ENCODE measurements around the gene SLC15A5. TPM values are rescaled to one million over a fixed set of nuclear protein-coding genes. Genes with fewer than 3 reads are reported as not detected.
A peak's percentile ranks its signal among the peaks of the same experiment; 100 is the strongest.

Gene SLC15A5
- total RNA-seq, 1 donor from 2014 or later, result not detected

- Mint-ChIP-seq H3K27me3 (ENCODE audit: insufficient read depth, low read depth) (peaks cover 2% of the 10 kb centered on the region), H3K9me3 (peaks cover 7% of the 10 kb centered on the region)
- H3K4me1 ChIP-seq, result peaks cover 9% of the 10 kb centered on the region
Measured at GRCh38 chr12:16282978-16283377, 5.5 kb upstream of the SLC15A5 start.

GRCh38 chr12:16282081-16282480 is 4.6 kb upstream of the SLC15A5 start:
- H2AFZ ChIP-seq (replicated peaks), result no peak overlapping the region
- no peak for DNase-seq (ENCODE audit: low spot score)
- H3K4me3 ChIP-seq, result no peak overlapping the region
- H3K36me3 ChIP-seq, result no peaks in the 10 kb centered on the region
- no peaks in the 10 kb centered on the region for H3F3A ChIP-seq (ENCODE audit: low read depth)
- Mint-ChIP-seq H3K4me3 (no peak overlapping the region), H3K4me1 (peaks cover 4% of the 10 kb centered on the region), H3K9me3 (peaks cover 7% of the 10 kb centered on the region), H3K27me3 (ENCODE audit: insufficient read depth, low read depth) (peaks cover 2% of the 10 kb centered on the region), H3K36me3 (no peaks in the 10 kb centered on the region), H3K27ac (no peak overlapping the region)
- no peak overlapping the region for H3K27ac ChIP-seq
- TF ChIP-seq CTCF (IDR thresholded peaks at IDR 0.05), result no peak
- no peak for TF ChIP-seq EZH2 (IDR thresholded peaks at IDR 0.05)
- no peak for TF ChIP-seq EZH2phosphoT487 (IDR thresholded peaks at IDR 0.05)
- H3K79me2 ChIP-seq (ENCODE audit: low read depth), result no peaks in the 10 kb centered on the region
- H3K27me3 ChIP-seq, result no peaks in the 10 kb centered on the region
- no peaks in the 10 kb centered on the region for H4K20me1 ChIP-seq (ENCODE audit: low read depth)
- H3K4me1 ChIP-seq, result peaks cover 9% of the 10 kb centered on the region
- no peaks in the 10 kb centered on the region for H3K9me3 ChIP-seq (ENCODE audit: low read depth)
- H3K4me2 ChIP-seq, result no peak overlapping the region
- H3K9ac ChIP-seq, result no peak overlapping the region

More at GRCh38 chr12:16282978-16283377, 5.5 kb upstream of the SLC15A5 start:
- peak overlapping the region; percentile 94 for H2AFZ ChIP-seq (replicated peaks)
- H3K9ac ChIP-seq, result no peak overlapping the region
- no peaks in the 10 kb centered on the region for H3K27me3 ChIP-seq
- Mint-ChIP-seq H3K4me3 (no peak overlapping the region), H3K27ac (no peak overlapping the region), H3K4me1 (peaks cover 7% of the 10 kb centered on the region), H3K36me3 (no peaks in the 10 kb centered on the region)
- no peaks in the 10 kb centered on the region for H4K20me1 ChIP-seq (ENCODE audit: low read depth)
- no peaks in the 10 kb centered on the region for H3K79me2 ChIP-seq (ENCODE audit: low read depth)
- no peak overlapping the region for H3K4me2 ChIP-seq
- H3K36me3 ChIP-seq, result no peaks in the 10 kb centered on the region
- TF ChIP-seq EZH2phosphoT487 (IDR thresholded peaks at IDR 0.05), result no peak
- no peak for TF ChIP-seq CTCF (IDR thresholded peaks at IDR 0.05)
- no peak for TF ChIP-seq EZH2 (IDR thresholded peaks at IDR 0.05)
- H3K9me3 ChIP-seq (ENCODE audit: low read depth), result no peaks in the 10 kb centered on the region
- H3K27ac ChIP-seq, result no peak overlapping the region
- DNase-seq (ENCODE audit: low spot score), result no peak
- no peak overlapping the region for H3K4me3 ChIP-seq
- no peaks in the 10 kb centered on the region for H3F3A ChIP-seq (ENCODE audit: low read depth)

- no peak overlapping the region for H3K9ac ChIP-seq
- H3K4me1 ChIP-seq, result peaks cover 9% of the 10 kb centered on the region
- peaks cover 4% of the 10 kb centered on the region for H3K9me3 Mint-ChIP-seq
- H4K20me1 ChIP-seq (ENCODE audit: low read depth), result no peaks in the 10 kb centered on the region
- no peaks in the 10 kb centered on the region for H3K36me3 ChIP-seq
- H2AFZ ChIP-seq (replicated peaks), result no peak overlapping the region
- H3K4me1 Mint-ChIP-seq, result peaks cover 3% of the 10 kb centered on the region
- H3K9me3 ChIP-seq (ENCODE audit: low read depth), result no peaks in the 10 kb centered on the region
- H3K27ac ChIP-seq, result no peak overlapping the region
- no peak for DNase-seq (ENCODE audit: low spot score)
- H3K79me2 ChIP-seq (ENCODE audit: low read depth), result no peaks in the 10 kb centered on the region
- TF ChIP-seq EZH2 (IDR thresholded peaks at IDR 0.05), result no peak
- H3K4me3 ChIP-seq, result no peak overlapping the region
- no peaks in the 10 kb centered on the region for H3K36me3 Mint-ChIP-seq
- peaks cover 2% of the 10 kb centered on the region for H3K27me3 Mint-ChIP-seq (ENCODE audit: insufficient read depth, low read depth)
- H3K4me3 Mint-ChIP-seq, result no peak overlapping the region
- H3K27me3 ChIP-seq, result no peaks in the 10 kb centered on the region
- H3K4me2 ChIP-seq, result no peak overlapping the region
- H3F3A ChIP-seq (ENCODE audit: low read depth), result no peaks in the 10 kb centered on the region
- H3K27ac Mint-ChIP-seq, result no peak overlapping the region
Measured at GRCh38 chr12:16281157-16281556, 3.7 kb upstream of the SLC15A5 start.

GRCh38 chr12:16272222-16272621 is 5.3 kb downstream of the SLC15A5 start:
- Histone ChIP-seq H3K4me3 (no peak overlapping the region), H4K20me1 (ENCODE audit: low read depth) (no peaks in the 10 kb centered on the region), H2AFZ (replicated peaks) (no peak overlapping the region), H3K36me3 (no peaks in the 10 kb centered on the region), H3F3A (ENCODE audit: low read depth) (no peaks in the 10 kb centered on the region), H3K9ac (no peak overlapping the region), H3K27me3 (no peaks in the 10 kb centered on the region), H3K9me3 (ENCODE audit: low read depth) (no peaks in the 10 kb centered on the region), H3K4me1 (peaks cover 19% of the 10 kb centered on the region), H3K4me2 (no peak overlapping the region), H3K27ac (no peak overlapping the region), H3K79me2 (ENCODE audit: low read depth) (no peaks in the 10 kb centered on the region)
- no peak for DNase-seq (ENCODE audit: low spot score)
- Mint-ChIP-seq H3K4me3 (no peak overlapping the region), H3K27me3 (ENCODE audit: insufficient read depth, low read depth) (peaks cover 9% of the 10 kb centered on the region), H3K36me3 (no peaks in the 10 kb centered on the region), H3K4me1 (peaks cover 36% of the 10 kb centered on the region), H3K27ac (no peak overlapping the region), H3K9me3 (no peaks in the 10 kb centered on the region)
- TF ChIP-seq EZH2phosphoT487 (IDR thresholded peaks at IDR 0.05) (no peak), CTCF (IDR thresholded peaks at IDR 0.05) (no peak), EZH2 (IDR thresholded peaks at IDR 0.05) (no peak)

Measured in neural progenitor cell (in vitro differentiated cells).